Caki2 (cell line): Measurements from ENCODE around the gene GALT. TPM values are rescaled to one million over a fixed set of nuclear protein-coding genes. Genes with fewer than 3 reads are reported as not detected.
A peak's percentile ranks its signal among the peaks of the same experiment; 100 is the strongest.

Experiments
- DNase-seq: peaks from one replicate; pipeline ENCODE4 v3.0.0-alpha.2; 2015; ENCODE audit warnings: low read depth
- in situ Hi-C: cut with HindIII; loops from 2 replicates; pipeline ENCODE4 v1.10.0; 2016; ENCODE audit warnings: low sequenced_read_pairs, low pct_unique_long_range_greater_than_20kb, mixed read lengths
- total RNA-seq: library from RNA; depleted of rRNA; stranded (reverse); fragments of >200 nt; shearing (Covaris generic); gene quantifications from 2 replicates; pipeline ENCODE4 v1.2.3, GENCODE V29; 2014; ENCODE audit warnings: low replicate concordance

Gene GALT
- total RNA-seq, 1 experiment from 2014 or later = 12.2 TPM

DNA sequence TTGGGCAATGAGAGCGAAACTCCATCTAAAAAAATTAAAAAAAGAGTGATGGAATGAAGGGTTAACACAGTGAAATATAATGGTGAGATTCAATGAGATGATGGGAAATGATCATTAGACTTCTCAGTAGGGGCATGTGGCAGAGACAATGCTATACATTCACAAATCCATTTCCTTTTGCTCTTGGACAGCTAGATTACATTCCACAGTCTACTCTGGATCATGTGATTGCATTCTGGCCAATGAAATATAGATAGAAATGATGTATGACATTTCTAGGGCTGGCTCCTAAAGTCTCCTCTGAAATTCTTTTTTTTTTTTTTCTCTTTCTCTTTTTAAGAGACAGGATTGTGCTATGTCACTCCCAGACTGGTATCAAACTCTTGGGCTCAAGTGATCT lies 3.8 kb upstream of the GALT start:
- DNase-seq = no peak
- in situ Hi-C loops = no loop called here

DNA sequence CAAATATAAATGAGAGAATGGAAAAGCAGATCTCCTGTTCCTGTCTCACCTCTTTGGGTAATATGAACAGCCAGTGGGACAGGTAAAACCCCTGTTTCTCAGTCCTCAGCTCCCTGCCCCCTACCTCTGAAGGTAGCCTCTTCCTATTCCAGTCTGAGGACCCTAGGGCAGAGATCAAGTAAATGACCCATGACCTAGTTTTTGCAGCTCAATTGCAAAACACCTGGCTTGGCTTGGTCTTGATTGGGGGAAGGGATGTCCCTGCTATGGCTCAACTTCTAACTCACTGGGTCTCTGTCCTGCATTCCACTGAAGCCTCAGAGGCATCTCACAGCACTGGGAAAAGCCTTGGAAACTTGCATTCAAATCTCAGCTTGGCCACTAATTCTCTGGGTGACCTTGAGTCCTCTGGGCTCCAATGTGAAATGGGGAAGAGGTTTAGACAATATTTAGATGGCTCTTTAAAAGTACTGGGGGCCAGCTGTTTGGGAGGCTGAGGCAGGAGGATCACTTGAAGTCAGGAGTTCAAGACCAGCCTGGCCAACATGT lies 1.6 kb upstream of the GALT start:
- in situ Hi-C loops = no loop called here
- no peak for DNase-seq

DNA sequence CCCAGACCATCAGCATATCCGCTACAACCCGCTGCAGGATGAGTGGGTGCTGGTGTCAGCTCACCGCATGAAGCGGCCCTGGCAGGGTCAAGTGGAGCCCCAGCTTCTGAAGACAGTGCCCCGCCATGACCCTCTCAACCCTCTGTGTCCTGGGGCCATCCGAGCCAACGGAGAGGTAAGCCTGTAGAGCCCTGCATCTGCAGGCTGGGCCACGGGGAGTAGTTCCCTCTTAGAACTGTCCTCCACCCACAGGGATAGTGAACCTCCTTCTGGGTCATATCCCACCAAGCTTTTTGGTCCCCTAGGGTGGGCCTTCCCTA lies 569 bp downstream of the GALT start:
- no peak for DNase-seq
- in situ Hi-C loops = no loop called here

DNA sequence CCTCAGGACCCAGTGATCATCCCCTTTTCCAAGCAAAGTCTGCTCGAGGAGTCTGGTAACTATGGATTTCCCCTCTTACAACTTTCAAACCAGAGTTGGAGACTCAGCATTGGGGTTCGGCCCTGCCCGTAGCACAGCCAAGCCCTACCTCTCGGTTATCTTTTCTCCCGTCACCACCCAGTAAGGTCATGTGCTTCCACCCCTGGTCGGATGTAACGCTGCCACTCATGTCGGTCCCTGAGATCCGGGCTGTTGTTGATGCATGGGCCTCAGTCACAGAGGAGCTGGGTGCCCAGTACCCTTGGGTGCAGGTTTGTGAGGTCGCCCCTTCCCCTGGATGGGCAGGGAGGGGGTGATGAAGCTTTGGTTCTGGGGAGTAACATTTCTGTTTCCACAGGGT lies 1.2 kb downstream of the GALT start:
- no peak for DNase-seq
- in situ Hi-C loops = no loop called here

DNA sequence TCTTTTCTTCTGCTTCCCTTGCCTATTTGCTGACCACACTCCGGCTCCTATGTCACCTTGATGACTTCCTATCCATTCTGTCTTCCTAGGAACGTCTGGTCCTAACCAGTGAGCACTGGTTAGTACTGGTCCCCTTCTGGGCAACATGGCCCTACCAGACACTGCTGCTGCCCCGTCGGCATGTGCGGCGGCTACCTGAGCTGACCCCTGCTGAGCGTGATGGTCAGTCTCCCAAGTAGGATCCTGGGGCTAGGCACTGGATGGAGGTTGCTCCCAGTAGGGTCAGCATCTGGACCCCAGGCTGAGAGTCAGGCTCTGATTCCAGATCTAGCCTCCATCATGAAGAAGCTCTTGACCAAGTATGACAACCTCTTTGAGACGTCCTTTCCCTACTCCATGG lies 2.2 kb downstream of the GALT start:
- no peak for DNase-seq
- in situ Hi-C loops = no loop called here

DNA sequence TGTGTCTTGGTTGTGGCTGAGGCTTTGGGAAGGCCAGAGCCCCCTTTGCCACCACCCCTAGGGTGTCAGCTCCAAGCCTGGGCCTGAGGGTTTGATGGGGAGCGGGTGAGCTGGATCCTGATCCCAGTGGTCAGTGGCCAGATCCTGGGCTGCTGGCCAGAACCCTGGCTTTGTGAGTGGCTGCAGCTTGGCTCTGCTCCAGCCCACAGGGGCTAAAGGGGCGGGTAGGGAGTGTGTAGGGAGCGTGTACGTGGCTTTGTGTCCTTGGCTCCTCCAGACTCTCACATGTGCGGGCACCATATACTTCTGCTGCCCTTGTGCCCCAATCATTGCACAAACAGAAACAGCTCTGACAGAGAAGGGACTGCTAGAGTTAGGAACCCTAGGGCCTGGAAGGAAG lies 4.3 kb downstream of the GALT start:
- in situ Hi-C loops = no loop called here
- no peak for DNase-seq

DNA sequence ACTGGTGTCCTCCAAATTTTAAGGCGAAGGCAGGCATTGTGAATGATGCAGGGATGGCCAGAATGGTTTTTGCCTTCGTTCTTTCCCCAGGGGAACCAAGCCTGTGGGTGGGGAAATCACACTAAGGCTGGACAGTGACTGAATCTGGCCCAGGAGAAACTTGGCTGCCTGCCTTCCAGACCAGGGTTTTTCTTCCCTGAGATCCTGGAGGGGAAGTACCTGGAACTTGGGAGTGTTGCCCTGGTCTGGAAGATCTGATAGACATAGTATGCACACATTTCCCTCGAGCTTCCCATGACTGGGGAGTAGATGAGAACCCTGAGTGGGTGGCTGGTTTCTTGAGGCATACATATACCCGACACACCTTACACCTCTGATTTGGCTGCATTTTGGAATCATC lies 4.8 kb downstream of the GALT start:
- DNase-seq = no peak

DNA sequence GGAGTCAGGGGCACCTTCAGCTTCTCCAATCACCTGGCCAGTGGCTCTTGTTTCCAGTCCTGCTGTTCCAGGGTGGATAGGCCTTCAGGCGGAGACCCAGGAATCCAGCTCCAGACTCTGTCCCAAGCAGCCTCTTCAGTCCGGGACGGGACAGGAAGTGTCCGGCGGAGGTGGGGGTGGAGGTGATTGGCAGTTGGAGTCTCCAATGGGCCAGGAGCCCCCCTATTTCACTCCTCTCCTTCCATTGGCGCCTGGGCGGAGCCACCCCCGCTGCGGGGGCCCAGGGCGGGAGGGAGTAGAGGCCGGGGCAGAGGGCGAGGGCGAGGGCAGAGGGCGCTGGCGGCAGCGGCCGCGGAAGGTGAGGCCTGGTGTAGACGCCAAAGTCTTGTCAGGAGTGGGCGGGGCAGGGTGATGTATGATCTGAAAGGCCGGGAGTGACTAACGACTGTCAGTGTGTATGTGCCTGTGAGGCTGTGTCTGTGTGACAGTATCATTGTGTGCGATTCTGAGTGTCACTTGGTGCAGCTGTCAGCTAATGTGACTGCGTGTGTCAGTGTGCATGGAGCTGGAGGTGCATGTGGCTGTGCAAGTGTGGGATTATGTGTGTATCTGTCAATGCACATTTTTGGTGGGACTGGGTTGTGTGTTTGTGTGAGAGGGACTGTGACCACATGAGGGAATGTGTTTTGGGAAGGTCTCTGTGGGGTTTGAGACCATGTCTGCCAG lies 5.6 kb downstream of the GALT start, which contains the start of gene IL11RA:
Gene IL11RA, plus strand, starts transcription at position 310 of the 726 bp plus-strand sequence. CDS start 3,033 bp downstream, outside the sequence.
- in situ Hi-C loops = no loop called here
- DNase-seq = peak; percentile 90

More for the DNA sequence above, 4.8 kb downstream of the GALT start:
- in situ Hi-C loops = no loop called here

DNA sequence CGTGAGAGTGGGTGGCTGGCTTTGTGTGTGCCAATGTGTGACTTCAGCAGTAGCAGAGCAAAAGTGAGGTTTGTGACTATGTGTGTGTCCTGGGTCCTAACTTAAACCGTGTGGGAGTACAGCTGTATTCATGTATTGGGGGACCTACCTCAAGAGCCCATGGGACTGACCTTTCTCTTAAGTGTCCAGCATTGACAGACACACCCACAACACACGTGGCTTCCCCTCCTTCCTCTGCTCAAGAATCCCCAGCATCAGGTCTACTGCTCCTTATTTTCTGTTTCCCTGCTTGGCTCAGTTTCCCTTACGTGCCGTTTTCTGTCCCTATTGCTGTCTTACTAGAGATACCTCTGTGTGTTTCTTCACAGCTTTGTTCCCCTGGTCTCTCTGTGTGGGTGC lies 6.1 kb downstream of the GALT start:
- no peak for DNase-seq
- in situ Hi-C loops = no loop called here

DNA sequence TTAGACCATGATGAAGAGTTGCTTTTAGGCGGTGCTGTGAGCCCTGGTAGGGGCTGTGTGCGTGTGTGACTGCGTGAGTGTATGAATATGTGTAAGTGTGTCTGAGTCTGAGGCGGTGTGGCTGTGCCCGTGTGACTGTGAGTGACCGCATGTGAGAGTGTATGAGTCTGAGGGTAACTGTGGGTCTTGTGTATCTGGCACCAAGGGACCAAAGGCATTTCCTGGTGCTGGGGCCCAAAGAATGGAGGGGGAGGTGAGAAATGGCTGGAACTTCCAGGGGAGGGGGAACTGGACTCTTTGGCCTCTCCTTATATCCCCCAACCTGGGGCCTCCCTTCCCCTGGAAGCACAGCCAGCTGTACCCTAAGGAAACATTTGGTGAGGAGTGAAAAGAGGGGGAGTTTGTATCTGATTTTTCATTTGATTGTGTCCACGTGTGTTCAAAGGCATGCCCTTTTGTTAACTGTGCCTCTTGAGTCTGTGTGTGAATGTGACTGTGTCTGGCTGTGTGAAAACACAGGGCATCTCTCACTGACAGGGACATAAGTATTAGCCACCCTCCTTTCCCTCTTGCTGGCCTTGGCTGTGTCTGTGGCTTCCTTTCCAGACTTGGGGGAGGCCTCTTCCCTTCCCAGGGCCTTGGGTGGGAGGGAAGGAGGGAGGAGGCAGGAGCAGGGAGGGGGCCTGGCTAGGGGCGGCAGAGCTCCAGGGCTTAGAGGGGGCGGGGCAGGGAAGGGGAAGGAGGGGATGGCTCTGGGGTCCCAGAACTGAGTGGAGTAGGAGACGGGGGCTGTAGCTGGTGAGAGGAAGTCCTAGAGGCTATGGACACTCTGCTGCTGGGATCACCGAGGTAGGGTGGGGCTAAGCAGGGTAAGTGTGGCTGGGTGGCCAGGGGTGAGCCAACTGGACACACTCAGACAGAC lies 6.9 kb downstream of the GALT start:
- in situ Hi-C loops = no loop called here
- DNase-seq = no peak

DNA sequence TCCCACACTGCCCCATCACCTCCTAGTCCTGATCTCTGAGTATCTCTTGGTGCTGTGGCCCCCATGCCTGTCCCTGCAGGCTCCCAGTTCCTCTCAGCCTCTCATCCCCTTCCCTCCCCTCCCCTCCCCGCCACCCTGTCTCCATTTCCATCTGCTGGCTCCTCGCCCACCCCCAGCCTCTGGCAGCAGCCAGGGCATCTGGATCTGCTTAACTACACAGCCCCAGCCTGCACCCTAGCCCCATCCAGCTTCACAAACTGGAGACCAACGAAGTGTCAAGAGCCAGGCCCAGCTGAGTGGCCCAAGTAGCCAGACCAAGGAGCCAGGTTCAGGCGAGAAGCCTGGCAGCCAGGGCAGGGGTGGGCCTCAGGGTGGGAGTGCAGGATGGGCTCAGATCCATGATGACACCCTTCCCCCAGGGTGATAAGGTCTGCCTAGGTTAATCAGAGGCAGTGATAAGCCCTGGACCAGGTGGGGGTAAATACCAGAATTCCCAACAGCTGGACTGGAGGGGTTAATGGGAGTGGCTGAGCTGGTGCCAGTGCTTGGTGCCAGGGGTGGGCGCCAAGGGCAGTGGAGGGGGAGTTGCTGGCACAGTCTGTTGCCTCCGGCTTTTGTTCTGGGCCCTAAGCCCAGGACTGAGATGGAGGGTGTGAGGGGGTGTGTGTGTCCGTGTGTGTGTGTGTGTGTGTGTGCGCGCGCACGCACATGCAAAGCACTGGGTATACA lies 8.0 kb downstream of the GALT start:
- in situ Hi-C loops = no loop called here
- no peak for DNase-seq

DNA sequence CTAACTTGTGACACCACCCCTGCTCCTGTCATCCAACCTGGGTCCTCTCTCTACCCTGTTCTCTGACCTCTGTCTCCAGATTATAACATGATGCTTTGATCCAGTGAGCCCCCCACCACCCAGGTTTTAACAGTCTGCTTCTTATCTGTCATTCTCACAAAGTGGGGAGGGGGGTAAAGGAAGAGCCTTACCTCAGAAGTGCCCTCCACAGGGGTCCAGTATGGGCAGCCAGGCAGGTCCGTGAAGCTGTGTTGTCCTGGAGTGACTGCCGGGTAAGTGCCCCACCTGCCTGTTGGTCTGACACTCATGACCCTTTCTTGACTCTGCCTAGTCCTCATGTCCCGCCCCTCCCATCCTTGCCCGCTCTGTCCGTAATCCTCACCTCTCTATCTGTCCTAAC lies 8.9 kb downstream of the GALT start:
- in situ Hi-C loops = no loop called here
- no peak for DNase-seq

DNA sequence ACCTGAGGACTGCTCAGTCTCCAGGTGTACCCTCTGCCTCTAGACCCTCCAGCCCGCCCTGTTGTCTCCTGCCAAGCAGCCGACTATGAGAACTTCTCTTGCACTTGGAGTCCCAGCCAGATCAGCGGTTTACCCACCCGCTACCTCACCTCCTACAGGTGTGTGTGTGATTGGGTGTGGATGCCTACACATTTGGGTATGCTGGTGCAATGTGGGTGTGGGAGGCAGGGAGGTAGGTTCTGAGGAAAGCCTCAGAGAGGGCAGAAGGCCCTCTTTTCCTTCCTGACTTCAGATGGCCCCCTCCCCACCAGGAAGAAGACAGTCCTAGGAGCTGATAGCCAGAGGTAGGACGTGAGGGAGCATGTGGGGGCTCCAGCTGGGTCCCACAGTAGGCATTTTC lies 10.5 kb downstream of the GALT start:
- no peak for DNase-seq
- in situ Hi-C loops = no loop called here

DNA sequence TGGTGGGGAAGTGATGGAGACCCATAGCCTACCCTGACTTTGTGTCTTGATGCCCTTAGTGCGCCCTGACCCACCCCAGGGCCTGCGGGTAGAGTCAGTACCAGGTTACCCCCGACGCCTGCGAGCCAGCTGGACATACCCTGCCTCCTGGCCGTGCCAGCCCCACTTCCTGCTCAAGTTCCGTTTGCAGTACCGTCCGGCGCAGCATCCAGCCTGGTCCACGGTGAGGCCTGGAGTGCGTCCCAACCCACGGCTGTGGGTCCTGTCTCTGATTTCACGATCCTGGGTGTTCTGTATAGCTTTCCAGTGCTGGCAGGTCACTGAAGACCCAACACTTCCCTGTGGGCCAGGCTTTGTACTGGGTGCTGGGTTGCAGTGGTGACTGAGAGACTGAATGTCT lies 12.0 kb downstream of the GALT start:
- in situ Hi-C loops = no loop called here
- DNase-seq = no peak

DNA sequence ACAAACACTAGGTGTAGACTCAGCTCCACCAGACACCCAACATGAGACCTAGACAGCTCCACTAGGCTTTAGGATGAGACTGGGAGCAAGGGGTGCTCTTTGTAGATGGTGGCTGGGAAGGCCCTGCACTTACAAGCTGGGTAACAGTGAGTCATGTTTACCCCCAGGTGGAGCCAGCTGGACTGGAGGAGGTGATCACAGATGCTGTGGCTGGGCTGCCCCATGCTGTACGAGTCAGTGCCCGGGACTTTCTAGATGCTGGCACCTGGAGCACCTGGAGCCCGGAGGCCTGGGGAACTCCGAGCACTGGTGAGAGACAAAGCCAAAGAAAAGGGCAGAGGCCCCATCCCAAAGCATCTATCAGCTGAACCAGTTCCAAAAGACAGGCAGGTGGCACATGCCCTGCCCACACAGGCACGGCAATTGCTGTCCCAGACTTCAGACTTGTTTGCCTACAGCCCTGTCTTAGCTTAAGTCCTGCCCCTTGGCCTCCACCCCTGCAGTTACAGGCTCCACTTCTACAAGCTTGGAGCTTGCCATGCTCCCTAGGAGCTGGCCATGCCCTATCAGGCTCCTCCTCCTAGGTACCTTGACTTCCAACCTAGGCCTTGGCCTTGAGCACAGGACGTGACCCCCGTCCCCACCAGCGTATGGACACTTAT lies 13.2 kb downstream of the GALT start:
- in situ Hi-C loops = no loop called here
- DNase-seq = no peak

DNA sequence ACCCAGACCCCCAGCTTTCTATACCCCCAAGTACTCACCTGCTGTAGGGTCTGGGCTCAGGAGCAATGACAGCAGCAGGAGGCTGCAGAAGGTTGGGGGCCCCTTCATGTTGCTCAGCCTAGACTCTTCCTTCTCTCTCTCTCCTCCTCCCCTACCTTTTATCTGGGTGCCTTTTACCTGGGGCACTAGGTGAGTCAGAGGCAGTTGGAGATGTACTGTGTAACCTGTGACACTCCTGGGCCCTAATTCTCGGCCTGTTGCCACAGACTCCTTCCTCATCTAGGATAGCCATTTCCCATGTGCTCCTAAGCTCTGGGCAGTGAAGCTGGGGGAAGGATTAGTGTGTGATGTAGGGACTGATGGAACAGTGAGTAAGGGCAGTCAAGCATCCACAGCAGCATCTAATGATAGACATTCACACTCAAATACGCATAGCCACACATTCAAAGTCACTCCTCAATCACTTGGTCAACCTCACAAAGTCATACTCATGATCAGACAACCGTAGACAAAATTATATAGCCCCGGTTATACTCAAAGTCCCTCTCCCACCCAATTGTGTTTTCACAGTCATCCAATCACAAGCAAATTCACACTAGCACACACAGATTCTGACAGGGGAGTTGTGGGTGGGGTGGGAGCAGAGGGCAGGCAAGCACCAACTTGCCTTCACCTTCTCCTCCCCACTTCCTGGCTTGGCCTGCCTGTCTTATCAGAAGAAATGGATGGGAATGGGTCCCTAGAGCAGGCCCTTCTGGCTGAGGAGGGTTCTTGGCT lies 16.2 kb downstream of the GALT start, which contains the start of gene CCL27:
Gene CCL27, minus strand, starts transcription at position 132 of the 777 bp plus-strand sequence. Its CDS starts 24 bp downstream, at position 108.
- no peak for DNase-seq
- in situ Hi-C loops = no loop called here

DNA sequence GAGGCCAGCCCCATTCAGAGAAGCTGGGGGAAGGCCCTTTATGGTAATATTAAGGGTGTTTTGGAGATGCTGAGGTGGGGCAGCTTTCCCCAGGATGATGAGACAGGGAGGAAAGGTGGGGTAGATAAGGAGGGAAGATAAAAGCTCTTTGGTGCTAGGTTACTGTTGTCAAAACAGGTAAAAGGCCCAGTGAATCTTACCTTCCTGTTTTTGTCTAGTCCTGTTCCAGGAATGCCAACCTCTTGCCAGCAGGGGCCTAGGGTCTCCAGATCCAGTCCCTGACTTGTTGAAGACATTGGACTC lies 16.8 kb downstream of the GALT start:
- no peak for DNase-seq
- in situ Hi-C loops = no loop called here
